A673 (cell line): ENCODE measurements around the gene LCK. TPM values are rescaled to one million over a fixed set of nuclear protein-coding genes. Genes with fewer than 3 reads are reported as not detected.

ENCODE experiments used
- BruUV-seq: library from RNA; stranded (reverse); fragments of 400-500 nt; replicated peaks from 2 replicates; lab custom pipeline; 2021; lab: Mats Ljungman, UMichigan
- CTCF ChIA-PET: fragments of 300-600 bp; sonication (Branson Sonifier 250); formaldehyde crosslinking; loops from one replicate; lab custom pipeline; 2022; ENCODE audit warnings: antibody characterized with exemption; lab: Charles Lee
- POLR2A ChIA-PET: fragments of 300-600 bp; sonication (Branson Sonifier 250); formaldehyde crosslinking; loops from one replicate; lab custom pipeline; 2022; ENCODE audit warnings: antibody characterized with exemption; ENCODE audit not compliant: low non-redundant PET; lab: Charles Lee
- DNase-seq: peaks from one replicate; pipeline ENCODE4 v3.0.0-alpha.2; 2015; ENCODE audit warnings: low spot score
- H3K27ac ChIP-seq: fragments of 200-600 bp; sonication (generic); 2 replicates; pipeline ENCODE4 v1.5.1; 2016; ENCODE audit warnings: mixed run types, low read depth, mild to moderate bottlenecking, mixed read lengths, antibody characterized with exemption, low read length; ENCODE audit not compliant: poor library complexity, severe bottlenecking
- H3K27me3 ChIP-seq: fragments of 200-600 bp; sonication (generic); replicated peaks from 2 replicates; pipeline ENCODE4 v1.6.1; 2017; ENCODE audit warnings: mixed run types, low read depth, mild to moderate bottlenecking, mixed read lengths, antibody characterized with exemption, low read length; ENCODE audit not compliant: insufficient read depth, poor library complexity
- H3K36me3 ChIP-seq: fragments of 200-600 bp; sonication (generic); 2 replicates; pipeline ENCODE4 v1.6.1; 2016; ENCODE audit warnings: mixed run types, mild to moderate bottlenecking, mixed read lengths, antibody characterized with exemption, low read length; ENCODE audit not compliant: insufficient read depth, poor library complexity, severe bottlenecking
- H3K4me1 ChIP-seq: fragments of 200-600 bp; sonication (generic); 2 replicates; pipeline ENCODE4 v1.6.1; 2017; ENCODE audit warnings: mixed run types, mild to moderate bottlenecking, mixed read lengths, antibody characterized with exemption, low read length; ENCODE audit not compliant: insufficient read depth, poor library complexity, severe bottlenecking
- H3K4me3 ChIP-seq: fragments of 200-600 bp; sonication (generic); 2 replicates; pipeline ENCODE4 v1.5.1; 2016; ENCODE audit warnings: low read depth, mixed run types, mild to moderate bottlenecking, mixed read lengths, low read length; ENCODE audit not compliant: poor library complexity, severe bottlenecking
- H3K9me3 ChIP-seq: fragments of 200-600 bp; sonication (generic); 2 replicates; pipeline ENCODE4 v1.6.1; 2016; ENCODE audit warnings: mixed run types, low read depth, mild to moderate bottlenecking, mixed read lengths, antibody characterized with exemption, low read length; ENCODE audit not compliant: poor library complexity, severe bottlenecking
- EZH2 ChIP-seq: fragments of 200-600 bp; sonication (generic); IDR thresholded peaks from 2 replicates; pipeline ENCODE4 v1.6.1; 2017; ENCODE audit warnings: borderline replicate concordance, low read depth, mild to moderate bottlenecking, mixed read lengths, antibody characterized with exemption, low read length; ENCODE audit not compliant: poor library complexity, severe bottlenecking
- intact Hi-C: fragments of 100-400 bp; cut with micrococcal nuclease; formaldehyde crosslinking; loops from one replicate; pipeline ENCODE4 v1.10.0; 2022; ENCODE audit not compliant: unreplicated experiment
- total RNA-seq: library from RNA; stranded (reverse); gene quantifications from 2 replicates; pipeline ENCODE4 v1.2.3, GENCODE V29; 2021
- TF ChIP-seq, protein P1 (sequence below): fragments of 300-800, 200-600 bp; sonication (generic); conservative IDR thresholded peaks from 2 replicates; pipeline ENCODE4 v1.5.1; 2017; ENCODE audit warnings: low read depth, mild to moderate bottlenecking, antibody characterized with exemption, low read length, moderate library complexity, mixed read lengths

The LCK gene
- total RNA-seq, 1 experiment from 2014 or later, result not detected

DNA sequence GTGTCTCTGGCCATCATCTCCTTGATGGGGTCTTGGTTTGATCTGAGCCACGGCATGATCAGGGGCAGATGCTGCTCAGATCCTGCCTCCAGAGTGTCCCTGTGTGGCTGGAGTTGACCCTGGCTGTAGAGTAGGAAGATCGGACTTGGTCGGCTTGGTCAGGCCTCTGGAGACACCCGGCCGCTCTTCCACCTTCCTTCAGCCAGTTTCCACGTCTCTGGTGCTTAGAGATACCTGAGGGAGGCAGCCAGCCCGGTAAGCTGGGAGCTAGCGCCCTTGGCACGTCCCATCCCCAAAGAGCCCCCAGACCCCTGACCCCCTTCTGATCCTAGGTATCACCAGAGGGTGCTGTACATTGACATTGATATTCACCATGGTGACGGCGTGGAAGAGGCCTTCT is 76.1 kb downstream of the LCK start:
- H3K4me1 ChIP-seq, result no peaks in the 10 kb centered on the region
- H3K27ac ChIP-seq, result no peak overlapping the region
- DNase-seq, result no peak
- ChIA-PET POLR2A (no interaction called here), CTCF (no interaction called here)
- H3K4me3 ChIP-seq, result no peak overlapping the region
- no peaks in the 10 kb centered on the region for H3K9me3 ChIP-seq
- H3K27me3 ChIP-seq, result no peaks in the 10 kb centered on the region
- BruUV-seq, result no TSS peak
- H3K36me3 ChIP-seq, result peaks cover 83% of the 10 kb centered on the region
- TF ChIP-seq, protein P1, sequence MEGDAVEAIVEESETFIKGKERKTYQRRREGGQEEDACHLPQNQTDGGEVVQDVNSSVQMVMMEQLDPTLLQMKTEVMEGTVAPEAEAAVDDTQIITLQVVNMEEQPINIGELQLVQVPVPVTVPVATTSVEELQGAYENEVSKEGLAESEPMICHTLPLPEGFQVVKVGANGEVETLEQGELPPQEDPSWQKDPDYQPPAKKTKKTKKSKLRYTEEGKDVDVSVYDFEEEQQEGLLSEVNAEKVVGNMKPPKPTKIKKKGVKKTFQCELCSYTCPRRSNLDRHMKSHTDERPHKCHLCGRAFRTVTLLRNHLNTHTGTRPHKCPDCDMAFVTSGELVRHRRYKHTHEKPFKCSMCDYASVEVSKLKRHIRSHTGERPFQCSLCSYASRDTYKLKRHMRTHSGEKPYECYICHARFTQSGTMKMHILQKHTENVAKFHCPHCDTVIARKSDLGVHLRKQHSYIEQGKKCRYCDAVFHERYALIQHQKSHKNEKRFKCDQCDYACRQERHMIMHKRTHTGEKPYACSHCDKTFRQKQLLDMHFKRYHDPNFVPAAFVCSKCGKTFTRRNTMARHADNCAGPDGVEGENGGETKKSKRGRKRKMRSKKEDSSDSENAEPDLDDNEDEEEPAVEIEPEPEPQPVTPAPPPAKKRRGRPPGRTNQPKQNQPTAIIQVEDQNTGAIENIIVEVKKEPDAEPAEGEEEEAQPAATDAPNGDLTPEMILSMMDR, result no peak
- intact Hi-C loops, result no loop called here

DNA sequence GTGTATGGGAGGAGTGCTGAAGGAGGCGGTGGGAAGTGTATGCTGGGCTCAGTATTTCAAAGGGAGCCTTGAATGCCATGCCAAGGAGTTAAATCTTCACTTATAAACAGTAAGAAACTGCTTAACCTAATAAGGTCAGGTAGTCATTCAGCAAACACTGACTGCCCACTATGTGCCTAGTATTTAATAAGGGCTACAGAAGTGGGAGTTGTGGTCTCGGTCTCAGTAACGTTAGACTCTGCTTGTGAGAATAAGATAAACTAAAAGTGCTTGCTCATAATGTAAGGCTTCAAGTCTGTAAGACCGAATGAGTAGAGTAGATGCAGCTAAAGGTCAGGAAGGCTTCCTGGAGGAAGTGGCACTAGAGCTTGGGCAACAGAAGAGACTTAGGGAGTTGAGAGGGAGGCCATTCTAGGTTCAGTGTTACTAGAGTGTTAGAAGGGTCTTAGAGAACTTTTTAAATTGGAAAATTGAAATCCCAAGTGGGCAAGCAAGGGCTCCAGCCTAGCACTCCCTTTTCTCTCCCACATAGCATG is 78.9 kb downstream of the LCK start:
- intact Hi-C loops, result loop anchor here (10.0 kb wide), 1 partner anchor 105 kb away; the partner anchor contains the start of genes EIF3I and TMEM234
- CTCF ChIA-PET, result no interaction called here

DNA sequence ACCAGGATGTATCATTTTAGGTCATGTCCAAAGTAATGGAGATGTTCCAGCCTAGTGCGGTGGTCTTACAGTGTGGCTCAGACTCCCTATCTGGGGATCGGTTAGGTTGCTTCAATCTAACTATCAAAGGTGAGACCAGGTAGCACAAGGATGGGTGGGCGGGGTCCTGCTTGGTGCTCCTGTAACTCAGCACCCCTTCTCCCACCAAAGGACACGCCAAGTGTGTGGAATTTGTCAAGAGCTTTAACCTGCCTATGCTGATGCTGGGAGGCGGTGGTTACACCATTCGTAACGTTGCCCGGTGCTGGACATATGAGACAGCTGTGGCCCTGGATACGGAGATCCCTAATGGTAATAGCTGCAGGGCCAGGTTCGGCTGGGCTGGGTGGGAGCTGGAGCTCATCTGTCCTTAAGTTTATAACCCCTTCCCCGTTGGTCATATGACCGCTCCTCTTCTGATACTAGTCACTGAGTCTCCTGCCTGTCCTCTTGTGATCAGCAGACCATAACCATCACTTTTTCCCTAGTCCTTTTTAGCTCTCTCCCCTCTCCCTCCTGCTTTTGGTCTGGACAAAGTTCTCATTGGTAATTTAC is 79.6 kb downstream of the LCK start:
- Histone ChIP-seq H3K4me1 (no peaks in the 10 kb centered on the region), H3K27ac (no peak overlapping the region), H3K9me3 (no peaks in the 10 kb centered on the region), H3K27me3 (no peaks in the 10 kb centered on the region), H3K4me3 (no peak overlapping the region), H3K36me3 (peaks cover 77% of the 10 kb centered on the region)
- no peak for TF ChIP-seq EZH2
- TF ChIP-seq, protein P1, result no peak
- no TSS peak for BruUV-seq
- CTCF ChIA-PET, result no interaction called here
- intact Hi-C loops, result loop anchor here (10.0 kb wide), 1 partner anchor 106 kb away; the partner anchor contains the start of genes EIF3I and TMEM234
- POLR2A ChIA-PET, result interaction anchor here (0.6 kb wide), 2 partner anchors 22 to 115 kb away, joined by 3 read pairs; no protein-coding TSS in a partner anchor
- no peak for DNase-seq

More for the DNA sequence above, 78.9 kb downstream of the LCK start:
- H3K4me1 ChIP-seq, result no peaks in the 10 kb centered on the region
- H3K27me3 ChIP-seq, result no peaks in the 10 kb centered on the region
- H3K36me3 ChIP-seq, result peaks cover 83% of the 10 kb centered on the region
- TF ChIP-seq, protein P1, result no peak
- TF ChIP-seq EZH2, result no peak
- no peak overlapping the region for H3K27ac ChIP-seq
- BruUV-seq, result no TSS peak
- no peak overlapping the region for H3K4me3 ChIP-seq
- no peaks in the 10 kb centered on the region for H3K9me3 ChIP-seq
- no peak for DNase-seq
- POLR2A ChIA-PET, result interaction anchor here (0.6 kb wide), 1 partner anchor 115 kb away, joined by 3 read pairs; no protein-coding TSS in a partner anchor
